Body of pancreas (tissue), 4 donors: ENCODE measurements around the gene KLHL1. TPM values are rescaled to one million over a fixed set of nuclear protein-coding genes. Genes with fewer than 3 reads are reported as not detected.

ENCODE experiments used
- ATAC-seq: fragments of 150-250 bp; one replicate; pipeline ENCODE4 v1.9.1; 2016
- DNase-seq, 4 donors: peaks; one replicate each; pipeline ENCODE4 v3.0.0-alpha.2; 2019
- H3K27ac ChIP-seq, 4 donors: fragments of 200-600 bp; sonication (generic); 1 replicate in 3 of 4; 2 replicates in 1 of 4; pipeline versions ENCODE4 v1.5.1 to v1.6.1; 2016 to 2019; ENCODE audit warnings: mild to moderate bottlenecking in 1 of 4, mixed read lengths in 1 of 4, moderate library complexity in 1 of 4
- H3K27me3 ChIP-seq, 2 donors: fragments of 200-600 bp; sonication (generic); one replicate each; pipeline ENCODE4 v1.6.0; 2016; ENCODE audit warnings: mild to moderate bottlenecking in 1 of 2
- H3K36me3 ChIP-seq, 2 donors: fragments of 200-600 bp; sonication (generic); replicated peaks in 1 of 2; 2 replicates each; pipeline ENCODE4 v1.5.1; 2016; ENCODE audit warnings: low read depth in 2 of 2; ENCODE audit not compliant: insufficient read depth in 1 of 2
- H3K4me1 ChIP-seq: fragments of 200-600 bp; sonication (generic); one replicate; pipeline ENCODE4 v1.6.0; 2016
- H3K4me3 ChIP-seq, 2 donors: fragments of 200-600 bp; sonication (generic); 1 replicate in 1 of 2; 2 replicates in 1 of 2; pipeline ENCODE4 v1.5.1; 2016 to 2019
- H3K9me3 ChIP-seq, 3 donors: fragments of 200-600 bp; sonication (generic); 1 replicate in 2 of 3; 2 replicates in 1 of 3; pipeline ENCODE4 v1.5.1; 2016
- POLR2A ChIP-seq, 3 donors: fragments of 450-650 bp; IDR thresholded peaks; one replicate each; pipeline ENCODE4 v1.6.1; 2016; ENCODE audit warnings: antibody characterized with exemption in 3 of 3, mild to moderate bottlenecking in 2 of 3
- WGBS, 2 donors: methylation state at CpG; one replicate each; pipeline ENCODE4 v1.1.5; 2017; 5-methylcytosine and 5-hydroxymethylcytosine counted together
- intact Hi-C: fragments of 100-400 bp; cut with DNase I; formaldehyde crosslinking; loops from one replicate; pipeline ENCODE4 v1.15.1; 2023
- total RNA-seq, 2 donors: library from RNA; depleted of rRNA; stranded (reverse); fragments of >200 nt; gene quantifications; one replicate each; pipeline ENCODE4 v1.1.0, GENCODE V29; 2016
- TF ChIP-seq, protein P1 (sequence below), 7 experiments: fragments of 450-650 bp in 4 of 7; fragments of 200-600 bp in 3 of 7; sonication (generic) in 3 of 7; IDR thresholded peaks; one replicate each; pipeline ENCODE4 v1.5.1; 2016 to 2019; ENCODE audit warnings: antibody characterized with exemption in 7 of 7

Gene KLHL1
- total RNA-seq, 2 donors from 2014 or later: 0.26 TPM; not detected in 1

DNA sequence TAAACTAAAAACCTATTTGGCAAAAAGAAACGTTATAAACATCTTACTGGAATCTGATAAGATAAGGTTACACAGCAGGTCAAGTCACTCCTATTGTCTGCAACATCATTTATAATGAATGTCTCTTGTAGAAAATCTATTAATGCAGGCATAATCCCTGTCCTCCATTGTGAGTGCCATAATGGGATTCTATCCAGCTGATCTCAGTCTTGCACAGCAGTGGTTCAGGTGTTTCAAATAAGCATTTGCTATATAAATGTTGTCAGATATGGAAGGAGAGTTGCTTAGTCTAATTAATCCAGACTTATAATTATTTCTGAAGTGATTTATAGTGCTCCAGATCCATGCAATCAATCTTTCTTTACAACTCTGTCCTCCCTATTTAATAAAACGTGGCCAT lies 187.1 kb downstream of the KLHL1 start:
- Histone ChIP-seq H3K4me1 (no peaks in the 10 kb centered on the region), H3K4me3 (no peak overlapping the region), H3K9me3 (no peaks in the 10 kb centered on the region), H3K27me3 (no peaks in the 10 kb centered on the region), H3K36me3 (no peaks in the 10 kb centered on the region), H3K27ac (no peak overlapping the region)
- DNase-seq (no peak), ATAC-seq (no peak)
- TF ChIP-seq, protein P1, sequence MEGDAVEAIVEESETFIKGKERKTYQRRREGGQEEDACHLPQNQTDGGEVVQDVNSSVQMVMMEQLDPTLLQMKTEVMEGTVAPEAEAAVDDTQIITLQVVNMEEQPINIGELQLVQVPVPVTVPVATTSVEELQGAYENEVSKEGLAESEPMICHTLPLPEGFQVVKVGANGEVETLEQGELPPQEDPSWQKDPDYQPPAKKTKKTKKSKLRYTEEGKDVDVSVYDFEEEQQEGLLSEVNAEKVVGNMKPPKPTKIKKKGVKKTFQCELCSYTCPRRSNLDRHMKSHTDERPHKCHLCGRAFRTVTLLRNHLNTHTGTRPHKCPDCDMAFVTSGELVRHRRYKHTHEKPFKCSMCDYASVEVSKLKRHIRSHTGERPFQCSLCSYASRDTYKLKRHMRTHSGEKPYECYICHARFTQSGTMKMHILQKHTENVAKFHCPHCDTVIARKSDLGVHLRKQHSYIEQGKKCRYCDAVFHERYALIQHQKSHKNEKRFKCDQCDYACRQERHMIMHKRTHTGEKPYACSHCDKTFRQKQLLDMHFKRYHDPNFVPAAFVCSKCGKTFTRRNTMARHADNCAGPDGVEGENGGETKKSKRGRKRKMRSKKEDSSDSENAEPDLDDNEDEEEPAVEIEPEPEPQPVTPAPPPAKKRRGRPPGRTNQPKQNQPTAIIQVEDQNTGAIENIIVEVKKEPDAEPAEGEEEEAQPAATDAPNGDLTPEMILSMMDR (IDR thresholded peaks at IDR 0.05): no peak
- TF ChIP-seq POLR2A (IDR thresholded peaks at IDR 0.05): no peak
- 31 to 36% methylated on average over 2 of the region's 2 CpGs for WGBS, 2 donors
- intact Hi-C loops: no loop called here

DNA sequence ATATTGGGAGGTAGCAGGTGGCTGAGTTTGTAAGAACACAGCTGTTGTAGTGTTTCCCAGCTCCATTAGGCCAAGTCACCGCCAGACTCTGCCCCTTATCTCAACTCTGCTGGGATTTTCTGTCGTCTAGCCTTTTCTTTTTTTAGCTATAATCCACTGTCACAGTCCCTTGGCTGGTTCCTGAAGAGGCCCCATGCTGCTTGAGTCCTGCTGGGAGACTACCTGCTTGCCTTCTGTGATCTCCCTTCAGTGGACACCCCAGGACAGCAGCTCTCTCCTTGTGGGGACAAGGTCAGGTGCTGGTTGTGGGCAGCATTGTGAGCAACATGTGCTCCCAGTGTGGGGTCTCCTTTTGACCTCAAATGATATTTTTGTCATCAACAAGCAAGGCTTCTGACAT lies 195.6 kb downstream of the KLHL1 start:
- ATAC-seq: no peak
- no peaks in the 10 kb centered on the region for H3K36me3 ChIP-seq
- H3K4me3 ChIP-seq: no peak overlapping the region
- no peaks in the 10 kb centered on the region for H3K27me3 ChIP-seq
- DNase-seq: no peak
- H3K27ac ChIP-seq: no peak overlapping the region
- no peaks in the 10 kb centered on the region for H3K4me1 ChIP-seq
- WGBS, 2 donors: 14 to 19% methylated on average over 2 of the region's 2 CpGs
- intact Hi-C loops: no loop called here
- no peaks in the 10 kb centered on the region for H3K9me3 ChIP-seq
- TF ChIP-seq, protein P1 (IDR thresholded peaks at IDR 0.05): no peak
- TF ChIP-seq POLR2A (IDR thresholded peaks at IDR 0.05): no peak

DNA sequence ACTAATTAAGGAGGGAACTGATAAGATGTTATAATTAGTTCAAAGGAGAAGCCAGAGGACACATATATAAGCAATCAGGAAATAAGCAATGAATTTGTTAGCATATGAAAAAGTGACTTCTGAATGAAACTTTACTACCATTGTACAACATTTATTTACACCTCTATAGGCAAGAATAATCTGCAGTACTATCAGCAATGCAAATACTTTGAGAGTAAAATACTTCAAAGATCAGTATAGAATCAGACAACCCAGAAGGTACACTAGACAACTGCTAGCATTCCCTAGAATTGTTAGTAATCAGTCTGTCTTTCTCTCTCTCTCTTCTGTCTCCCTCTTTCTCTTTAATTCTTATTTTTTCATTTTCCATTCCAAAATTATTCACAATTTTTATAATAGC lies 197.5 kb downstream of the KLHL1 start:
- intact Hi-C loops: no loop called here

DNA sequence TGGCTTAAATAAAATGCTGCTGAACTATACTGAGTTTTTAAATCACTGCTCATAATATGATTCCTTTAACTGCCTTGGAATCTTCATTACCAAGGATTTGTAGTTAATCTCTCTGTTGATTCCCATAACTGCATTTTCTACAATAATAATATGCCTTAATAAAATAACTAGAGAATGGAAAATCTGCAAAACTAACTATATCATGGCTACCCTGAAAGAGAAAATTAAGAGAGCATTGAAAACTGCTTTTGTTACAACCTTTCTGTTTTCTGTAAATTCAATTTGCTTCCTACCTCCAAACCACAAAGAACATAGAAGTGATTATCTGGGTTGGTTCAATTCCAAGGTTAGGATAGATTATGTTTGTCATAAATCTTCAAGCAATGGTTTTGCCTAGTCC lies 203.5 kb downstream of the KLHL1 start:
- H3K36me3 ChIP-seq: no peaks in the 10 kb centered on the region
- DNase-seq: no peak
- no peak for ATAC-seq
- no peaks in the 10 kb centered on the region for H3K9me3 ChIP-seq
- no peaks in the 10 kb centered on the region for H3K4me1 ChIP-seq
- H3K27me3 ChIP-seq: no peaks in the 10 kb centered on the region
- TF ChIP-seq POLR2A (IDR thresholded peaks at IDR 0.05): no peak
- TF ChIP-seq, protein P1 (IDR thresholded peaks at IDR 0.05): no peak
- no peak overlapping the region for H3K27ac ChIP-seq
- no peak overlapping the region for H3K4me3 ChIP-seq
- intact Hi-C loops: no loop called here

More for the DNA sequence above, 197.5 kb downstream of the KLHL1 start:
- Histone ChIP-seq H3K4me3 (no peak overlapping the region), H3K36me3 (no peaks in the 10 kb centered on the region), H3K27me3 (no peaks in the 10 kb centered on the region), H3K4me1 (no peaks in the 10 kb centered on the region), H3K27ac (no peak overlapping the region), H3K9me3 (no peaks in the 10 kb centered on the region)
- TF ChIP-seq, protein P1 (IDR thresholded peaks at IDR 0.05): no peak
- TF ChIP-seq POLR2A (IDR thresholded peaks at IDR 0.05): no peak
- ATAC-seq (no peak), DNase-seq (no peak)

DNA sequence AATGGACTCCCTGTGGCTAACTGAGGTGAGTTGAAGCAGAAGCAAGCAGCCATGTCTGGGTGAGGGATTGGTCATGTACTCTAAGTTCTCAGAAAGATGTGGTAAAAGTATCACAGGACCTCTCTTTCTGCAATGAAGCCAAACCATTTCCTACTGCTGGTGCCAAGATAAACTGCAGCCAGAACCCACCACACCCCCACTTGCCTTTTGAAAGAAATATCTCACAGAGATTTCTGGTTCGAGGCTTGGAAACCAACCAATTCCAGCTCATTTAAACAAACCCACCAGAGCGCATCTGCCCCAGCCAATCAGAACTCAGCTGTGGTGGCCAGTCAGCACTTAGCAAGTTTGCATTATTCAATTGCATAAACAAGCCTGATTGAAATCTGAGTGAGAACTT lies 205.2 kb downstream of the KLHL1 start:
- H3K4me1 ChIP-seq: no peaks in the 10 kb centered on the region
- intact Hi-C loops: no loop called here
- H3K4me3 ChIP-seq: no peak overlapping the region
- TF ChIP-seq POLR2A (IDR thresholded peaks at IDR 0.05): no peak
- TF ChIP-seq, protein P1 (IDR thresholded peaks at IDR 0.05): no peak
- no peak for DNase-seq
- H3K9me3 ChIP-seq: no peaks in the 10 kb centered on the region
- WGBS, 2 donors: 57 to 69% methylated on average over 2 of the region's 2 CpGs
- H3K27ac ChIP-seq: no peak overlapping the region
- H3K27me3 ChIP-seq: no peaks in the 10 kb centered on the region
- H3K36me3 ChIP-seq: no peaks in the 10 kb centered on the region
- no peak for ATAC-seq
